Measurements from ENCODE around the gene ADCY4. TPM values are rescaled to one million over a fixed set of nuclear protein-coding genes. Genes with fewer than 3 reads are reported as not detected.
"Not testable (repeated sequence)": the region's sequence is repeated elsewhere in the genome, so short reads cannot be mapped to it uniquely, and the experiment has no call there.

ADCY4 gene
- not detected in 2 replicates for total RNA-seq (2014; rRNA removed; shearing (Covaris generic))
- not detected in 2 replicates for polyA plus RNA-seq (2015; cell fraction: cytosol; rRNA removed)
- polyA plus RNA-seq (2015; cell fraction: nucleus; rRNA removed), result not detected in 2 replicates

- in situ Hi-C loops (cut with HindIII; ENCODE audit: low pct_unique_long_range_greater_than_20kb, low sequenced_read_pairs), result loop anchor here (10.0 kb wide), 1 partner anchor 90 kb away; the partner anchor contains the start of genes CBLN3 and KHNYN
- no peak for DNase-seq (ENCODE audit: low read depth, low spot score)
Measured at GRCh38 chr14:24334431-24335291, at the start of gene ADCY4. Gene ADCY4 (minus strand): TSS chr14:24335071. CDS start chr14:24334652, 419 bp downstream.

- in situ Hi-C loops (cut with HindIII; ENCODE audit: low pct_unique_long_range_greater_than_20kb, low sequenced_read_pairs), result no loop called here
- DNase-seq (ENCODE audit: low read depth, low spot score), result no peak
Measured at GRCh38 chr14:24384169-24384568, 49.3 kb upstream of the ADCY4 start.

DNA sequence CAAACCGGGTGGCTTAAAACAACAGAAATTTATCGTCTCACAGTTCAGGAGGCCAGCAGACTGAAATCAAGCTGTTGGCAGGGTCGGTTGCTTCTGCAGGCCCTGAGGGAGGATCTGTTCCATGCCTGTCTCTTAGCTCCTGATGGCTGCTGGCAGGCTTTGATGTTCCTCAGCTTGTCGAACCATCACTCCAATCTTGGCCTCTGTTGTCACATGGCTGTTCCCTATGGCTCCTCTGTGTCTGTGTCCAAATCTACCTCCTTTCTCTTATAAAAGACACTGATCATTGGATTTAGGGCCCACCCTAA is 47.1 kb upstream of the ADCY4 start:
- in situ Hi-C loops (cut with HindIII; ENCODE audit: low pct_unique_long_range_greater_than_20kb, low sequenced_read_pairs), result no loop called here

GRCh38 chr14:24381363-24382063 is 46.6 kb upstream of the ADCY4 start:
- DNase-seq (ENCODE audit: low read depth, low spot score), result no peak
- in situ Hi-C loops (cut with HindIII; ENCODE audit: low pct_unique_long_range_greater_than_20kb, low sequenced_read_pairs), result no loop called here

More for the DNA sequence above, 47.1 kb upstream of the ADCY4 start:
- DNase-seq (ENCODE audit: low read depth, low spot score), result no peak

GRCh38 chr14:24379907-24380730 is 45.2 kb upstream of the ADCY4 start:
- in situ Hi-C loops (cut with HindIII; ENCODE audit: low pct_unique_long_range_greater_than_20kb, low sequenced_read_pairs), result no loop called here

GRCh38 chr14:24378981-24379906 is 44.4 kb upstream of the ADCY4 start:
- in situ Hi-C loops (cut with HindIII; ENCODE audit: low pct_unique_long_range_greater_than_20kb, low sequenced_read_pairs), result no loop called here
- no peak for DNase-seq (ENCODE audit: low read depth, low spot score)

More at GRCh38 chr14:24379907-24380730, 45.2 kb upstream of the ADCY4 start:
- no peak for DNase-seq (ENCODE audit: low read depth, low spot score)

- DNase-seq (ENCODE audit: low read depth, low spot score), result no peak
- in situ Hi-C loops (cut with HindIII; ENCODE audit: low pct_unique_long_range_greater_than_20kb, low sequenced_read_pairs), result no loop called here
Measured at GRCh38 chr14:24378327-24378726, 43.5 kb upstream of the ADCY4 start.

GRCh38 chr14:24377657-24378056 is 42.8 kb upstream of the ADCY4 start:
- DNase-seq (ENCODE audit: low read depth, low spot score), result no peak
- in situ Hi-C loops (cut with HindIII; ENCODE audit: low pct_unique_long_range_greater_than_20kb, low sequenced_read_pairs), result no loop called here

DNA sequence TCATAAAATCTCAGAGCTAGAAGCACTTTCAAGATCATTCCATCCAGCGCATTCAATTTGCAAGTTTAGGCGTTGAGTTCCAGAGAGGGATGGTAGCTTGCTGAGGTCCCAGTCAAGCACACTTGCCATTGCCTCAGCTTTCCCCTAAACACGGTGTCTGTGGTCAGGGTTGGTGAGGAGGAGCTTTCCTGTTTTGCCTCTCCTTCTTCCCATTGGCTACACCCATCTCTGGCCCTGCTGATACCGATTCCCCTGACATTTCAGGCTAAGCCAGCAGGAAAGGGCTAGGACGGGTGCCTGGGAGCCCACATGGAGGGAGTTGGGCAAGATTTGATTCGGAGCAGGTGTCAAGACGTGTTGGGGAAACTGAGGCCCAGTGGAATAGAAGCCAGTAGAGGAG is 42.3 kb upstream of the ADCY4 start:
- in situ Hi-C loops (cut with HindIII; ENCODE audit: low pct_unique_long_range_greater_than_20kb, low sequenced_read_pairs), result no loop called here
- no peak for DNase-seq (ENCODE audit: low read depth, low spot score)

DNA sequence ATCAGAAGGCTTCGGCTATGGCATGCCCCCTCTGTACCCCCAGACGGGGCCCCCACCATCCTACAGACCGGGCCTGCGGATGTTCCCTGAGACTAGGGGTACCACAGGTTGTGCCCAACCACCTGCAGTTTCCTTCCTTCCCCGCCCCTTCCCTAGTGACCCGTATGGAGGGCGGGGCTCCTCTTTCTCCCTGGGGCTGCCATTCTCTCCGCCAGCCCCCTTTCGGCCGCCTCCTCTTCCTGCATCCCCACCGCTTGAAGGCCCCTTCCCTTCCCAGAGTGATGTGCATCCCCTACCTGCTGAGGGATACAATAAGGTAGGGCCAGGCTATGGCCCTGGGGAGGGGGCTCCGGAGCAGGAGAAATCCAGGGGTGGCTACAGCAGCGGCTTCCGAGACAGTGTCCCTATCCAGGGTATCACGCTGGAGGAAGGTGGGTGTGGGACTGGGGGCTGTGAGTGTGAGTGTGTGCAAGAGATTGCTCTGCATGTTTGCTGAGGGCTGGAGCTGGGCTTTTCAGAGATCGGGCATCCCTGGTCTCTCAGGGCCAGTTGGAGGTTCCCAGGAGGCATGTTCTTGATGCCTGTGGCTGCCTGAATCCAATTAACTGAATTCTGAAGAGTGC is 41.7 kb upstream of the ADCY4 start:
- no peak for DNase-seq (ENCODE audit: low read depth, low spot score)
- in situ Hi-C loops (cut with HindIII; ENCODE audit: low pct_unique_long_range_greater_than_20kb, low sequenced_read_pairs), result no loop called here

DNA sequence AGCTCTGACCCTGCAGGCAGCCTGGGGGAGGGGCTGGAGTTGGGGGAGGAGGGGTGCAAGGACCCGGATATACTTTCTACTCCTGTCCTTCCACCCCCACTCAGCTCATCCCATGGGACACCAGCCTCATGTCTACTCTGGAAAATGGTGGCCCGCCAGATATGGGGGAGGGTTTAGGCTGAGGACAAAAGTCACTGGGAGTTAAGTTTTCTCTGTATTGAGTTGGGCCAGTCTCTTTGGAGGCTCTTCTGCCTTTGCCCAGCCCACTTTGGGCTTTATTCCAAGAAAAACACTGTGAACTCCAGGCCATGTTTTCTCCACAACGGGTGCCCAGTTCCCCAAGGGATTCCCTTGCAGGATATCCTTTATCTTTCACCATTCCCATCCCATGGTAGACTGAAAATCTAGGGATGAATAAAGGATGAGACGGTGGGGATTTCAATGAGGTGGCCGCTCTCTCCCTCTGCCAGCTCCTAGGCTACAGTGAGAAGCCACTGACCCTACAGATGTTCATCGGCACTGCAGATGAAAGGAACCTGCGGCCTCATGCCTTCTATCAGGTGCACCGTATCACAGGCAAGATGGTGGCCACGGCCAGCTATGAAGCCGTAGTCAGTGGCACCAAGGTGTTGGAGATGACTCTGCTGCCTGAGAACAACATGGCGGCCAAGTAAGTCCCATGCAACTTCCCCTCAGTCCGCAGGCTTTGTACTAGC is 38.0 kb upstream of the ADCY4 start:
- peak; percentile 32 for DNase-seq (ENCODE audit: low read depth, low spot score)
- in situ Hi-C loops (cut with HindIII; ENCODE audit: low pct_unique_long_range_greater_than_20kb, low sequenced_read_pairs), result no loop called here

- not testable (repeated sequence) for DNase-seq (ENCODE audit: low read depth, low spot score)
Measured at GRCh38 chr14:24371605-24372004, 36.7 kb upstream of the ADCY4 start.

DNA sequence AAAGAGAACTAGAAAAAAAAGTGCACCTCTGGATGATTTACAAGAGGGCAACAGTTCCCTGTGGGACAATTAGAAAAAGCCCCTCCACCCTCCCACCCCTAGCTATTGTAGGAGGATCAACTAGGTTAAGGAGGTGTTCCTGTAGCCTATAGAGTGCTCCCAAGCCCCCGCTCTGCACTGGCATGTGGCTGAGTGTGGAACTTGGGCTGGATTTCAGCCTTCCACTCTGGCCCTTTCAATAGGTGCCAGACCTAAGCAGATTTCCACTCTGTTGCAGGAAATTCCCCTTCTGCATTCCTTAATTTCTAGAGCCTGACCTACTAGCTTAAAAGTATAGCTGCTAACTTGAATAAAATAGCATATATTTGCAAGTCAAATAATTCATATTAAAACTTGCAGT is 35.9 kb upstream of the ADCY4 start:
- no peak for DNase-seq (ENCODE audit: low read depth, low spot score)
- in situ Hi-C loops (cut with HindIII; ENCODE audit: low pct_unique_long_range_greater_than_20kb, low sequenced_read_pairs), result no loop called here

More at GRCh38 chr14:24371605-24372004, 36.7 kb upstream of the ADCY4 start:
- in situ Hi-C loops (cut with HindIII; ENCODE audit: low pct_unique_long_range_greater_than_20kb, low sequenced_read_pairs), result not testable (repeated sequence)

DNA sequence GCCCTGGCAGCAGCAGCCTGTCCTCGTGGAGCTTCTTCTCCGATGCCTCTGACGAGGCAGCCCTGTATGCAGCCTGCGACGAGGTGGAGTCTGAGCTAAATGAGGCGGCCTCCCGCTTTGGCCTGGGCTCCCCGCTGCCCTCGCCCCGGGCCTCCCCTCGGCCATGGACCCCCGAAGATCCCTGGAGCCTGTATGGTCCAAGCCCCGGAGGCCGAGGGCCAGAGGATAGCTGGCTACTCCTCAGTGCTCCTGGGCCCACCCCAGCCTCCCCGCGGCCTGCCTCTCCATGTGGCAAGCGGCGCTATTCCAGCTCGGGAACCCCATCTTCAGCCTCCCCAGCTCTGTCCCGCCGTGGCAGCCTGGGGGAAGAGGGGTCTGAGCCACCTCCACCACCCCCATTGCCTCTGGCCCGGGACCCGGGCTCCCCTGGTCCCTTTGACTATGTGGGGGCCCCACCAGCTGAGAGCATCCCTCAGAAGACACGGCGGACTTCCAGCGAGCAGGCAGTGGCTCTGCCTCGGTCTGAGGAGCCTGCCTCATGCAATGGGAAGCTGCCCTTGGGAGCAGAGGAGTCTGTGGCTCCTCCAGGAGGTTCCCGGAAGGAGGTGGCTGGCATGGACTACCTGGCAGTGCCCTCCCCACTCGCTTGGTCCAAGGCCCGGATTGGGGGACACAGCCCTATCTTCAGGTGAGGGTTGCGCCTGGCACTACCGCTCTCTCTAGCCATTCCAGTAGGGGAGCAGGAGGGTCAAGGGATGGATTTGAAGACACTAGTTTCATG is 35.2 kb upstream of the ADCY4 start:
- DNase-seq (ENCODE audit: low read depth, low spot score), result no peak
- in situ Hi-C loops (cut with HindIII; ENCODE audit: low pct_unique_long_range_greater_than_20kb, low sequenced_read_pairs), result no loop called here

DNA sequence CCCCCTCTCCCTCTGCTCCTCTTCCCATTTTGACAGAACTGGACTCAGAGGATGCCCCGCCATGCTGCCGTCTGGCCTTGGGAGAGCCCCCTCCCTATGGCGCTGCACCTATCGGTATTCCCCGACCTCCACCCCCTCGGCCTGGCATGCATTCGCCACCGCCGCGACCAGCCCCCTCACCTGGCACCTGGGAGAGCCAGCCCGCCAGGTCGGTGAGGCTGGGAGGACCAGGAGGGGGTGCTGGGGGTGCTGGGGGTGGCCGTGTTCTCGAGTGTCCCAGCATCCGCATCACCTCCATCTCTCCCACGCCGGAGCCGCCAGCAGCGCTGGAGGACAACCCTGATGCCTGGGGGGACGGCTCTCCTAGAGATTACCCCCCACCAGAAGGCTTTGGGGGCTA is 34.6 kb upstream of the ADCY4 start:
- in situ Hi-C loops (cut with HindIII; ENCODE audit: low pct_unique_long_range_greater_than_20kb, low sequenced_read_pairs), result no loop called here
- DNase-seq (ENCODE audit: low read depth, low spot score), result no peak

Data from SK-MEL-5 (cell line).